Epithelial cell of prostate (primary cell): ENCODE measurements around the gene BDKRB1.
"Not testable (repeated sequence)": the region's sequence is repeated elsewhere in the genome, so short reads cannot be mapped to it uniquely, and the experiment has no call there.

ENCODE experiments used
- DNase-seq: peaks from one replicate; pipeline ENCODE4 v3.0.0-alpha.2; 2011; ENCODE audit warnings: low read depth, low spot score
- H3K27ac ChIP-seq: fragments of 450-650 bp; 2 replicates; pipeline ENCODE4 v1.5.1; 2017; ENCODE audit warnings: mild to moderate bottlenecking

Gene BDKRB1

GRCh38 chr14:96232506-96232905, 23.5 kb upstream of the BDKRB1 start:
- DNase-seq, result no peak
- H3K27ac ChIP-seq, result no peak overlapping the region

GRCh38 chr14:96233661-96234060, 22.3 kb upstream of the BDKRB1 start:
- no peak for DNase-seq
- H3K27ac ChIP-seq, result no peak overlapping the region

GRCh38 chr14:96235426-96235825, 20.6 kb upstream of the BDKRB1 start:
- H3K27ac ChIP-seq, result no peak overlapping the region
- DNase-seq, result no peak

GRCh38 chr14:96237641-96238040, 18.4 kb upstream of the BDKRB1 start:
- no peak for DNase-seq
- no peak overlapping the region for H3K27ac ChIP-seq

GRCh38 chr14:96238676-96239265, 17.2 kb upstream of the BDKRB1 start:
- no peak overlapping the region for H3K27ac ChIP-seq
- DNase-seq, result no peak

GRCh38 chr14:96239711-96240141, 16.3 kb upstream of the BDKRB1 start:
- H3K27ac ChIP-seq, result no peak overlapping the region

GRCh38 chr14:96240641-96241040, 15.4 kb upstream of the BDKRB1 start:
- no peak overlapping the region for H3K27ac ChIP-seq
- no peak for DNase-seq

More at GRCh38 chr14:96239711-96240141, 16.3 kb upstream of the BDKRB1 start:
- DNase-seq, result no peak

- DNase-seq, result no peak
Observed at GRCh38 chr14:96242126-96242525, 13.9 kb upstream of the BDKRB1 start.

GRCh38 chr14:96243785-96244184, 12.2 kb upstream of the BDKRB1 start:
- H3K27ac ChIP-seq, result no peak overlapping the region
- DNase-seq, result no peak

More at GRCh38 chr14:96242126-96242525, 13.9 kb upstream of the BDKRB1 start:
- H3K27ac ChIP-seq, result no peak overlapping the region

DNA sequence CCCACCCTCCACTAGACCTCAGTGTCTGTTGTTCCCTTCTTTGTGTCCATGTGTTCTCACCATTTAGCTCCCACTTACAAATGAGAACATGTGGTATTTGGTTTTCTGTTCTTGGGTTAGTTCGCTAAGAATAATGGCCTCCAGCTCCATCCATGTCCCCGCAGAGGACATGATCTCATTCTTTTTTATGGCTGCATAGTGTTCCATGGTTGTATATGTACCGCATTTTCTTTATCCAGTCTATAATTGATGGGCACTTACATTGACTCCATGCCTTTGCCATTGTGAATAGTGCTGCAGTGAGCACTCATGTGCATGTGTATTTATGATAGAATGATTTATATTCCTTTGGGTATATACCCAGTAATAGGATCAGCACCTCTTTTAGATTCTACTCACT, 10.9 kb upstream of the BDKRB1 start:
- not testable (repeated sequence) for DNase-seq

DNA sequence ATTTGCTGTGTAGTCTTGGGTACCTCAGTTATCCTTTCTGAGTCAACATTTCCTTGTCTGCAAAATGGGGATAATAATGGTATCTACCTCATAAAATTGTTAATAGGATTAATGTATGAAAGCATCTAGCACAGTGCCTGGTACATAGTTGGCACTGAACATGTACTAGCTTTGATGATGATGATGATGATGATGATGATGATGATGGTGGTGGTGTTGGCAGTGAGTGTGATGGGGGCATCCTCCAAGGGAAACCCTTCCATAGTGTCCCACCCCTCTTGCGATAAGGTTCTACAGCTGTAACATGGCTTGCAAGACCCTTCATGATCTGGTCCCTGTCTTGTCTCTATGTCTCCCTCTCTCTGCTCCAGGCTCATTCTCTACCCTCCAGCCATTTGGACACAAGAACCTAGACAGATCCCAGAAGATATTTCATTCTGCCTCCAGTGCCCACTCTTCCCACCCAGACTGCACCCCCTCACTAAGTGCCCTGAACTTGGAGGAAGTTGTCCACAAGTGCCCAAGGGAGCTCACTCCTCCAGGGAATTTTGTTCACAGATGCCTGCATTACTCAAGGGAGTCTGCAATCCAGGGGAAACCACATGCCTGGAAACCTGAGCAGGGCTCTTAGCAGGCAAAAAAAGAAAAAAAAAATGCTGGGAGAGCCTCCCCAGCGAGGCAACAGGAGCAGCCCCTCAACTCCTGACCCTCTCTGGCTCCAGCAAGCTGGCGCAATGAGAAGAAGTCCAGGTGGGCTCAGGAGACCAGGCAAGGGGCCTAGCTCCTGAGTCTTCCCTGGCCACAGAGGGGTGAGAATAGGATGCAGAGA, 10.1 kb upstream of the BDKRB1 start:
- DNase-seq, result no peak
- peak overlapping the region; percentile 56 for H3K27ac ChIP-seq

More for the DNA sequence above, 10.9 kb upstream of the BDKRB1 start:
- not testable (repeated sequence) for H3K27ac ChIP-seq

GRCh38 chr14:96246539-96246847, 9.5 kb upstream of the BDKRB1 start:
- H3K27ac ChIP-seq, result peak overlapping the region; percentile 56
- DNase-seq, result peak; percentile 84

- DNase-seq, result no peak
- peak overlapping the region; percentile 56 for H3K27ac ChIP-seq
Observed at GRCh38 chr14:96247031-96247430, 9.0 kb upstream of the BDKRB1 start.

DNA sequence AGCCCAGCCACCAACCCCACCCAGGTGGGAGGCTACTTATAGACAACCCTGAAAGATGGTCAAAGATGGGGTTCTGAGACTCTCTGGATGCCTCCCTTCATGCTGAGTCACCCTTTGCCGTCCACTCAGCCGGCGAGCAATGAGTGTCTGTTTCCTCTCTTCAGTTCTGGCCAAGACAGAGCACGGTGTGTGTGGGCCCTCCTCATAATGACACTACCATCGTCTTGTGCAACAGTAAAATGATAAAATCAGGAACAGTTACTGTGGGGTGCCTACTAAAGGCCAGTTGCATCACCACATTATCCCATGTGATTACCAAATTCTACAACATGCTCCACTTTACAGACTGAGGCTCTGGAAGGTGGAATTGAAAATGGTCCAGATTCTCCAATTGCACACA, 7.0 kb upstream of the BDKRB1 start:
- no peak for DNase-seq
- H3K27ac ChIP-seq, result no peak overlapping the region

- DNase-seq, result no peak
- H3K27ac ChIP-seq, result no peak overlapping the region
Observed at GRCh38 chr14:96250485-96250884, 5.5 kb upstream of the BDKRB1 start.

- no peak for DNase-seq
- H3K27ac ChIP-seq, result no peak overlapping the region
Observed at GRCh38 chr14:96251656-96252155, 4.3 kb upstream of the BDKRB1 start.

GRCh38 chr14:96252323-96252998, 3.5 kb upstream of the BDKRB1 start:
- DNase-seq, result no peak
- no peak overlapping the region for H3K27ac ChIP-seq

GRCh38 chr14:96252999-96253539, 2.9 kb upstream of the BDKRB1 start:
- no peak for DNase-seq

DNA sequence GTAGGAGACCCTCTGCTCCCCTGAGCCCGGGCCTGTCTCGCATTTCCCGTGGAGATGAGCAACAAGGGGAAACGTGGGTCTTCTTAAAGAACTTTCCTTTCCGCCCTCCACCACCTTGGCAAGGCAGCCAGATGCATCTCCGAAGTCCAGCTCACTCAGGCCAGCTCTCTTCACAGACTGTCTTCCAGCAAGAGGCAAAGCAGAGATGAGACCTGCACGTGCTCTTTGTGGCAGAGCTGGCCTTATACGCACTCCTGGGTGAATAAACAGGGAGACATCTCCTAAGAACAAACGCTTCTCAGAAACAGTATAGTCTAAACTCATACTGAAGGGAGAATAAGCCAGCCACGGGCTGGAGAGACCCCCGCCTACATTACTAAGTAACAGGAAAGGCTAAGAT, 1.3 kb upstream of the BDKRB1 start:
- no peak for DNase-seq
- H3K27ac ChIP-seq, result no peak overlapping the region

More at GRCh38 chr14:96252999-96253539, 2.9 kb upstream of the BDKRB1 start:
- H3K27ac ChIP-seq, result no peak overlapping the region

DNA sequence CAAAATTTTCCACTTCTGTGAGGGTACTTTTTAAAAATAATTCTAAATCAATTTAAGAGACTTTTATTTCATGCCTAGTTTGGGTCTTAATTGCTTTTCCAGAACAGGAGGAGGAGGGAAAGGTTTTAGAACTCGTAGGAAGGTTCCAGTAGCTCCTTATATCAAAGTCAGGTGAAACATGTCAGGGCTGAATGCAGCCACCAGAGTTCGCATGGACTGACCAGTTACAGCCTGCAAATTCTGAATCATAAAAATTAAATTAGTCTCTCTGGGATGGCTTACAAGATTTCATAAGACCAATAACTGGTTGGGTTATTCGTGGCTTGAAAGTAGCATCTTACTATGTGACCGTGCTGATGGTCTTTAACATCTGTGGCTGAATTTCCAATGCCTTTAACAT, 397 bp downstream of the BDKRB1 start:
- peak overlapping the region; percentile 54 for H3K27ac ChIP-seq
- no peak for DNase-seq

DNA sequence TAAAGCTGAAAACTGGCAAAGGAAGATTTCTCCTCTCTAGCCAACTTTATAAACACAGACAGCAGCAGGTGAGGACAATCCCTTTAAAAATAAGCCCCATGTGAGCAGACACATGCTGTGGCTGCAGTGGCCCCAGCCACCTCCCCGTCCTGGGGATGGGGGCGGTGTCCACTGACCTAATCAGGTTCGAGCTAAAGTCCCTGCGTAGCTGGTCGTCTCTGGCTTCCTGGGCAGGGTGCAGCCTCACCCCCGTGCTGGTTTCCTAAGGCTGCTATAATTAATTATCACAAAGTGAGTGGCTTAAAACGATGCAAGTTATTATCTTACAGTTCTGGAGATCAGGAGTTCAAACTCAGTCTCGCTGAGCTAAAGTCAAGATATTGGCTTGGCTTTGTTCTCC, 1.0 kb downstream of the BDKRB1 start:
- no peak overlapping the region for H3K27ac ChIP-seq

More for the DNA sequence above, 1.0 kb downstream of the BDKRB1 start:
- DNase-seq, result no peak
